SK-N-SH treated with all-trans-retinoic acid at 6 μM for 48 hours (cell line): ENCODE data around the gene AKR1E2.

ENCODE experiments used
- ATAC-seq: fragments of 200-7000 bp; cut with Tn5 transposase; 3 replicates; pipeline ENCODE4 v1.9.1; 2020; ENCODE audit warnings: mild to moderate bottlenecking, moderate library complexity
- ARNTL ChIP-seq: fragments of 450-650 bp; formaldehyde crosslinking; IDR thresholded peaks from 2 replicates; pipeline ENCODE4 v1.5.0; 2020; ENCODE audit warnings: low read depth, mild to moderate bottlenecking, moderate library complexity, borderline replicate concordance
- BACH2 ChIP-seq: fragments of 250-450 bp; sonication (Bioruptor Pico); IDR thresholded peaks from 2 replicates; pipeline ENCODE4 v1.9.0; 2021; ENCODE audit warnings: mild to moderate bottlenecking, borderline replicate concordance
- ESRRG ChIP-seq: fragments of 250-450 bp; sonication (Bioruptor Pico); IDR thresholded peaks from 2 replicates; pipeline ENCODE4 v1.6.1; 2021; ENCODE audit warnings: mild to moderate bottlenecking
- GLIS3 ChIP-seq: fragments of 250-450 bp; sonication (Bioruptor Pico); IDR thresholded peaks from 2 replicates; pipeline ENCODE4 v1.5.0; 2020; ENCODE audit warnings: mild to moderate bottlenecking, moderate library complexity
- ISL1 ChIP-seq: fragments of 250-450 bp; sonication (Bioruptor Pico); IDR thresholded peaks from 2 replicates; pipeline ENCODE4 v2.1.2; 2022; ENCODE audit warnings: mild to moderate bottlenecking, moderate library complexity
- OSR1 ChIP-seq: fragments of 250-450 bp; sonication (Bioruptor Pico); IDR thresholded peaks from 2 replicates; pipeline ENCODE4 v1.8.0; 2022; ENCODE audit warnings: moderate library complexity, mild to moderate bottlenecking, inconsistent platforms
- PPARA ChIP-seq: fragments of 250-450 bp; sonication (Bioruptor Pico); IDR thresholded peaks from 2 replicates; pipeline ENCODE4 v1.5.0; 2020; ENCODE audit warnings: mild to moderate bottlenecking, borderline replicate concordance
- RARB ChIP-seq: fragments of 250-450 bp; sonication (Bioruptor Pico); IDR thresholded peaks from 2 replicates; pipeline ENCODE4 v1.8.0; 2021; ENCODE audit warnings: mild to moderate bottlenecking, moderate library complexity
- SNAI2 ChIP-seq: fragments of 250-450 bp; sonication (Bioruptor Pico); IDR thresholded peaks from 2 replicates; pipeline ENCODE4 v1.5.0; 2020; ENCODE audit warnings: mild to moderate bottlenecking, moderate library complexity
- TCF4 ChIP-seq: fragments of 250-450 bp; sonication (Bioruptor Pico); IDR thresholded peaks from 2 replicates; pipeline ENCODE4 v1.8.0; 2021; ENCODE audit warnings: mild to moderate bottlenecking, moderate library complexity, borderline replicate concordance
- ZC3H10 ChIP-seq: fragments of 250-450 bp; sonication (Bioruptor Pico); IDR thresholded peaks from 2 replicates; pipeline ENCODE4 v1.5.1; 2021; ENCODE audit warnings: mild to moderate bottlenecking, moderate library complexity
- ZFP3 ChIP-seq: fragments of 250-450 bp; sonication (Bioruptor Pico); IDR thresholded peaks from 2 replicates; pipeline ENCODE4 v1.5.0; 2020; ENCODE audit warnings: mild to moderate bottlenecking, moderate library complexity
- ZNF70 ChIP-seq: fragments of 450-650 bp; formaldehyde crosslinking; IDR thresholded peaks from 2 replicates; pipeline ENCODE4 v1.5.0; 2020; ENCODE audit warnings: mild to moderate bottlenecking, moderate library complexity
- ZNF8 ChIP-seq: fragments of 450-650 bp; formaldehyde crosslinking; IDR thresholded peaks from 2 replicates; pipeline ENCODE4 v1.5.0; 2020; ENCODE audit warnings: mild to moderate bottlenecking, moderate library complexity
- TF ChIP-seq, protein P1 (sequence below): fragments of 250-450 bp; sonication (Bioruptor Pico); IDR thresholded peaks from 2 replicates; pipeline ENCODE4 v1.8.0; 2021; ENCODE audit warnings: low read depth, mild to moderate bottlenecking, moderate library complexity, borderline replicate concordance
- TF ChIP-seq, protein P2 (sequence below): fragments of 250-450 bp; sonication (Bioruptor Pico); IDR thresholded peaks from 2 replicates; pipeline ENCODE4 v1.5.1; 2020; ENCODE audit warnings: low read depth, mild to moderate bottlenecking, moderate library complexity
- TF ChIP-seq, protein P3 (sequence below): fragments of 250-450 bp; sonication (Bioruptor Pico); IDR thresholded peaks from 2 replicates; pipeline ENCODE4 v1.5.0; 2020; ENCODE audit warnings: mild to moderate bottlenecking, moderate library complexity
- TF ChIP-seq, protein P4 (sequence below): fragments of 250-450 bp; sonication (Bioruptor Pico); IDR thresholded peaks from 2 replicates; pipeline ENCODE4 v1.5.1; 2021; ENCODE audit warnings: mild to moderate bottlenecking, moderate library complexity

AKR1E2 gene

DNA sequence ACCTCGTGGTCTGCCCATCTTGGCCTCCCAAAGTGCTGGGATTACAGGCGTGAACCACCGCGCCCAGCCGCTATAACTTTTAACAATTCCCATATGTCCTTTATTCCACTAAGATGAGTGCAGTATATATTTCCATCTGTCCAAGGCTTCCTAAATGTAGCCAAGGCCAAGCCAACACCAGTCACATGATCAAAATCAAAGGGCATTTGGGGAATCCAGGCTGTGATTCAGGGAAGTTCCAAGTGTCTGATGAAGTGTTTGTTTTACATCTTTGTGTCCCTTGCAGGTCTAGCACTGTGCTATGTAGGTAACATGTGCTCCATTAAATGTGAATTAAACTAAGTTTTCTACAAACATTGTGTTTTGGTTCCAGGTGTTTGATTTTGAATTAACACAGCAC lies 20.8 kb downstream of the AKR1E2 start:
- ATAC-seq, result no peak
- TF ChIP-seq, protein P1, sequence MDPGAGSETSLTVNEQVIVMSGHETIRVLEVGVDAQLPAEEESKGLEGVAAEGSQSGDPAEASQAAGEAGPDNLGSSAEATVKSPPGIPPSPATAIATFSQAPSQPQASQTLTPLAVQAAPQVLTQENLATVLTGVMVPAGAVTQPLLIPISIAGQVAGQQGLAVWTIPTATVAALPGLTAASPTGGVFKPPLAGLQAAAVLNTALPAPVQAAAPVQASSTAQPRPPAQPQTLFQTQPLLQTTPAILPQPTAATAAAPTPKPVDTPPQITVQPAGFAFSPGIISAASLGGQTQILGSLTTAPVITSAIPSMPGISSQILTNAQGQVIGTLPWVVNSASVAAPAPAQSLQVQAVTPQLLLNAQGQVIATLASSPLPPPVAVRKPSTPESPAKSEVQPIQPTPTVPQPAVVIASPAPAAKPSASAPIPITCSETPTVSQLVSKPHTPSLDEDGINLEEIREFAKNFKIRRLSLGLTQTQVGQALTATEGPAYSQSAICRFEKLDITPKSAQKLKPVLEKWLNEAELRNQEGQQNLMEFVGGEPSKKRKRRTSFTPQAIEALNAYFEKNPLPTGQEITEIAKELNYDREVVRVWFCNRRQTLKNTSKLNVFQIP (CRISPR knock-in tag), result no peak
- TF ChIP-seq ISL1 (CRISPR knock-in tag) (no peak), SNAI2 (CRISPR knock-in tag) (no peak), BACH2 (no peak), ESRRG (CRISPR knock-in tag) (no peak), ZC3H10 (no peak), ZNF70 (CRISPR knock-in tag) (no peak), ARNTL (CRISPR knock-in tag) (no peak), PPARA (CRISPR knock-in tag) (no peak), TCF4 (CRISPR knock-in tag) (no peak), ZFP3 (CRISPR knock-in tag) (no peak), OSR1 (no peak)
- TF ChIP-seq, protein P2, sequence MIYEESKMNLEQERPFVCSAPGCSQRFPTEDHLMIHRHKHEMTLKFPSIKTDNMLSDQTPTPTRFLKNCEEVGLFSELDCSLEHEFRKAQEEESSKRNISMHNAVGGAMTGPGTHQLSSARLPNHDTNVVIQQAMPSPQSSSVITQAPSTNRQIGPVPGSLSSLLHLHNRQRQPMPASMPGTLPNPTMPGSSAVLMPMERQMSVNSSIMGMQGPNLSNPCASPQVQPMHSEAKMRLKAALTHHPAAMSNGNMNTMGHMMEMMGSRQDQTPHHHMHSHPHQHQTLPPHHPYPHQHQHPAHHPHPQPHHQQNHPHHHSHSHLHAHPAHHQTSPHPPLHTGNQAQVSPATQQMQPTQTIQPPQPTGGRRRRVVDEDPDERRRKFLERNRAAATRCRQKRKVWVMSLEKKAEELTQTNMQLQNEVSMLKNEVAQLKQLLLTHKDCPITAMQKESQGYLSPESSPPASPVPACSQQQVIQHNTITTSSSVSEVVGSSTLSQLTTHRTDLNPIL, result no peak
- TF ChIP-seq, protein P3, sequence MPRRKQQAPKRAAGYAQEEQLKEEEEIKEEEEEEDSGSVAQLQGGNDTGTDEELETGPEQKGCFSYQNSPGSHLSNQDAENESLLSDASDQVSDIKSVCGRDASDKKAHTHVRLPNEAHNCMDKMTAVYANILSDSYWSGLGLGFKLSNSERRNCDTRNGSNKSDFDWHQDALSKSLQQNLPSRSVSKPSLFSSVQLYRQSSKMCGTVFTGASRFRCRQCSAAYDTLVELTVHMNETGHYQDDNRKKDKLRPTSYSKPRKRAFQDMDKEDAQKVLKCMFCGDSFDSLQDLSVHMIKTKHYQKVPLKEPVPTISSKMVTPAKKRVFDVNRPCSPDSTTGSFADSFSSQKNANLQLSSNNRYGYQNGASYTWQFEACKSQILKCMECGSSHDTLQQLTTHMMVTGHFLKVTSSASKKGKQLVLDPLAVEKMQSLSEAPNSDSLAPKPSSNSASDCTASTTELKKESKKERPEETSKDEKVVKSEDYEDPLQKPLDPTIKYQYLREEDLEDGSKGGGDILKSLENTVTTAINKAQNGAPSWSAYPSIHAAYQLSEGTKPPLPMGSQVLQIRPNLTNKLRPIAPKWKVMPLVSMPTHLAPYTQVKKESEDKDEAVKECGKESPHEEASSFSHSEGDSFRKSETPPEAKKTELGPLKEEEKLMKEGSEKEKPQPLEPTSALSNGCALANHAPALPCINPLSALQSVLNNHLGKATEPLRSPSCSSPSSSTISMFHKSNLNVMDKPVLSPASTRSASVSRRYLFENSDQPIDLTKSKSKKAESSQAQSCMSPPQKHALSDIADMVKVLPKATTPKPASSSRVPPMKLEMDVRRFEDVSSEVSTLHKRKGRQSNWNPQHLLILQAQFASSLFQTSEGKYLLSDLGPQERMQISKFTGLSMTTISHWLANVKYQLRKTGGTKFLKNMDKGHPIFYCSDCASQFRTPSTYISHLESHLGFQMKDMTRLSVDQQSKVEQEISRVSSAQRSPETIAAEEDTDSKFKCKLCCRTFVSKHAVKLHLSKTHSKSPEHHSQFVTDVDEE, result no peak
- TF ChIP-seq, all 23 proteins: peak for 0

DNA sequence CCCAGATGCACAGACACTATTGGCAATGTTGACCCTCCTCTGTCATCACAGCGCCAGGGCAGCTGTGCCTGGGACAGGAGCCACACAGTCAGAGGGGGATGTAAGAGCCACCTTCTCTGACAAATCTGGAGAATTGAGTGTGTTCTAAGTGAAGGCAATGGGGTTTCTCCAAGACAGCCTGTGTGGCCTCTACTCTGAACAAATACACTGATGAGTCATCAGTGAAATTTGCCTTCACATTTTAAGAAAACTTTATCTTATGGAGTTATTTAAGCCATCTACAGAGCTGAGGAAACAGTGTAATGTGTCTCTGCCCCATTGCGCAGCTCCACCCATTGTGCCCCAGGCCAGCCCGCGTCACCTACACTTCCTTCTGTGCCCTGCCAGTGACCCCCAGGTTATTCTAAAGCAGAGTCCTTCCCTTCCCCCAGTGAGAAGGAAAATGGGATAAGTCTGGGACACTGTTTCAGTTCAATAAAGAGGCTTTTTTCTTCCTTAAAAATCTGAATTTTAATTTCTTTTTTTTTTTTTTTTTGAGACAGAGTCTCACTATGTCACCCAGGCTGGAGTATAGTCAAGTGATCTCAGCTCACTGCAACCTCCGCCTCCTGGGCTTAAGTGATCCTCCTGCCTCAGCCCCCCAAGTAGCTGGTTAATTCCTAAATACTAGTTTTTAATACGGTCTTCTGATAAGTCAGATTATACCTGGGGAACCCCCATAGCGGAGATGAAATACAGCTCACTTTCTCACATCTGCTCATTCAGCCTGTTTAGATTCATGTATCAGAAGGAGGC lies 21.8 kb downstream of the AKR1E2 start:
- TF ChIP-seq, protein P4, sequence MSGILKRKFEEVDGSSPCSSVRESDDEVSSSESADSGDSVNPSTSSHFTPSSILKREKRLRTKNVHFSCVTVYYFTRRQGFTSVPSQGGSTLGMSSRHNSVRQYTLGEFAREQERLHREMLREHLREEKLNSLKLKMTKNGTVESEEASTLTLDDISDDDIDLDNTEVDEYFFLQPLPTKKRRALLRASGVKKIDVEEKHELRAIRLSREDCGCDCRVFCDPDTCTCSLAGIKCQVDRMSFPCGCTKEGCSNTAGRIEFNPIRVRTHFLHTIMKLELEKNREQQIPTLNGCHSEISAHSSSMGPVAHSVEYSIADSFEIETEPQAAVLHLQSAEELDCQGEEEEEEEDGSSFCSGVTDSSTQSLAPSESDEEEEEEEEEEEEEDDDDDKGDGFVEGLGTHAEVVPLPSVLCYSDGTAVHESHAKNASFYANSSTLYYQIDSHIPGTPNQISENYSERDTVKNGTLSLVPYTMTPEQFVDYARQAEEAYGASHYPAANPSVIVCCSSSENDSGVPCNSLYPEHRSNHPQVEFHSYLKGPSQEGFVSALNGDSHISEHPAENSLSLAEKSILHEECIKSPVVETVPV (CRISPR knock-in tag), result no peak
- no peak for TF ChIP-seq OSR1
- no peak for TF ChIP-seq ESRRG (CRISPR knock-in tag)
- TF ChIP-seq, protein P2, result no peak
- TF ChIP-seq RARB (CRISPR knock-in tag), result no peak
- TF ChIP-seq ARNTL (CRISPR knock-in tag), result no peak
- TF ChIP-seq ZC3H10, result no peak
- no peak for TF ChIP-seq BACH2
- TF ChIP-seq, all 23 proteins: peak for 0
- peak; percentile 75 for ATAC-seq

DNA sequence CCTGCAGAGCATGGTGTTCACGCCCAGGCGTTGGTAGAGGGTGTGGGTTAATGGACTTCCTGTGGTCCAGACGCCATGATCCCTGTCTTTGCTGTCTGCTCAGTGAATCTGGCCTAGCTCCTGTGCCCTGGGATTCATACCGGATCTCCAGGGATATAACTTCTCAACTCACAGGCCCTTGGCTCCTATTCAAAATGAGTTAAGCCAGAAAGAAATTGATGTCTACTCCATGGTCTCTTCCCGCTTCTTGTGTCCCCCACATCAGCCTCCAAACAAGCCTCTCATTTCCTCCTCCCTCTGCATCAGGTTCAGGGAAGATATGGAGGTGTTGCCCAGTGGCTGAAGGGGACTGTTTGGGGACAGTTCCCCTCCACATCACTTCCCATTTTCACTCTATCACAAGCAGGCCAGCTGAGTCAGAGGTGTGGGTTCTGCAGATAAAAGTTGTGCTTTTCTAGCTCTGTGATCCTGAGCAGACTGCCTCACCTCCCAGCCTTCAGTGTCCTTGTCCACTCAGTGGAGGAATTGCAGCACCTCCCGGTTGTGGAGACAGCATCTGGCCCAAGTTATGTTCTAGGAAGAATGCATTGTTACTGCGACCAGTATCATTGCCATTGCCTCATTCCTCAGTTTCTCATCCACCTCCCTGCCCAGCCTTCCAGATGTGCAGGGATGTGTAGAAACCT lies 22.5 kb downstream of the AKR1E2 start:
- TF ChIP-seq, protein P4 (CRISPR knock-in tag), result no peak
- TF ChIP-seq BACH2 (no peak), ZNF8 (no peak), ESRRG (CRISPR knock-in tag) (no peak), TCF4 (CRISPR knock-in tag) (no peak), GLIS3 (CRISPR knock-in tag) (no peak), OSR1 (no peak), ZNF70 (CRISPR knock-in tag) (no peak)
- TF ChIP-seq, protein P2, result no peak
- no peak for ATAC-seq
